ENCODE results near the gene KIF18B.

GRCh38 chr17:44889003-44889402 lies 58.6 kb downstream of the KIF18B start:
- no peak for TF ChIP-seq ZNF274 (IDR thresholded peaks at IDR 0.05; ENCODE audit: low read depth, low read length)
- TF ChIP-seq YY1 (IDR thresholded peaks at IDR 0.05; ENCODE audit: insufficient read depth, insufficient read length) = no peak

Data from NT2/D1 (cell line).